GM10248 (cell line): ENCODE results near the gene ATG14.

ENCODE experiments used
- CTCF ChIA-PET: fragments of 300-600 bp; sonication (Branson Sonifier 250); formaldehyde crosslinking; extraction: SDS; loops from one replicate; lab custom pipeline; 2021; ENCODE audit warnings: antibody characterized with exemption; lab: Yijun Ruan, JAX
- POLR2A ChIA-PET: fragments of 350-650 bp; sonication (Branson Sonifier 250); formaldehyde crosslinking; extraction: SDS; loops from one replicate; lab custom pipeline; 2020; ENCODE audit warnings: antibody characterized with exemption; lab: Yijun Ruan, JAX
- DNase-seq: peaks from one replicate; pipeline ENCODE4 v3.0.0; 2012; ENCODE audit errors: extremely low spot score
- TF ChIP-seq, protein P1 (sequence below): IDR thresholded peaks from 2 replicates; pipeline ENCODE4 v1.5.1; 2012; ENCODE audit warnings: mild to moderate bottlenecking, low read depth; ENCODE audit errors: extremely low read depth, missing control alignments, control extremely low read depth

The ATG14 gene

DNA sequence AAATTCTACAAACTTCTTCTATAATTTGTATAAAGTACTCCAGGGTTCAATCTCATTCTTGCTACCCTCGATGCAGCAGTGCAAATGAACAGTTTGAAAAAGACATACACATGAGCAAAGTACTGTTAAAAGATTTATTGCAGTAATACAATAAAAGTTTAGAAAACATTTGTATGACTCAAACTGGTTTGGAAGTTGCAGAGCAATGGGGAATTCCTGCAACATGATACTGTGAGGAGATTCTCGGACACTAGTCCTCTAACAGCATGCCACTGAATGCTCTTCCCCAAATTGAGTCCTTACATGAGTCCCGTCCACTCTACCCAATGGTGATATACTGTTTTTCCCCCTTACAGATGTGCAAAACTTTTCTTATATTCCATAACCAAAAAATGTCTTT is 45.4 kb downstream of the ATG14 start:
- DNase-seq = no peak
- TF ChIP-seq, protein P1, sequence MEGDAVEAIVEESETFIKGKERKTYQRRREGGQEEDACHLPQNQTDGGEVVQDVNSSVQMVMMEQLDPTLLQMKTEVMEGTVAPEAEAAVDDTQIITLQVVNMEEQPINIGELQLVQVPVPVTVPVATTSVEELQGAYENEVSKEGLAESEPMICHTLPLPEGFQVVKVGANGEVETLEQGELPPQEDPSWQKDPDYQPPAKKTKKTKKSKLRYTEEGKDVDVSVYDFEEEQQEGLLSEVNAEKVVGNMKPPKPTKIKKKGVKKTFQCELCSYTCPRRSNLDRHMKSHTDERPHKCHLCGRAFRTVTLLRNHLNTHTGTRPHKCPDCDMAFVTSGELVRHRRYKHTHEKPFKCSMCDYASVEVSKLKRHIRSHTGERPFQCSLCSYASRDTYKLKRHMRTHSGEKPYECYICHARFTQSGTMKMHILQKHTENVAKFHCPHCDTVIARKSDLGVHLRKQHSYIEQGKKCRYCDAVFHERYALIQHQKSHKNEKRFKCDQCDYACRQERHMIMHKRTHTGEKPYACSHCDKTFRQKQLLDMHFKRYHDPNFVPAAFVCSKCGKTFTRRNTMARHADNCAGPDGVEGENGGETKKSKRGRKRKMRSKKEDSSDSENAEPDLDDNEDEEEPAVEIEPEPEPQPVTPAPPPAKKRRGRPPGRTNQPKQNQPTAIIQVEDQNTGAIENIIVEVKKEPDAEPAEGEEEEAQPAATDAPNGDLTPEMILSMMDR = no peak
- CTCF ChIA-PET = interaction anchor here (1.1 to 2.1 kb wide), 7 partner anchors 8 to 84 kb away, joined by 3 to 6 read pairs (median 3); no protein-coding TSS in a partner anchor
- POLR2A ChIA-PET = no interaction called here

GRCh38 chr14:55361190-55361589 is 50.4 kb downstream of the ATG14 start:
- ChIA-PET CTCF (interaction anchor here (0.8 to 2.2 kb wide), 3 partner anchors 28 to 94 kb away, joined by 3 to 9 read pairs (median 4); no protein-coding TSS in a partner anchor), POLR2A (interaction anchor here (1.0 kb wide), 1 partner anchor 89 kb away, joined by 16 read pairs; no protein-coding TSS in a partner anchor)
- no peak for DNase-seq
- TF ChIP-seq, protein P1 = no peak

GRCh38 chr14:55359307-55359706 is 52.3 kb downstream of the ATG14 start:
- CTCF ChIA-PET = interaction anchor here (1.2 kb wide), 1 partner anchor 113 kb away, joined by 3 read pairs; no protein-coding TSS in a partner anchor
- no peak for DNase-seq
- POLR2A ChIA-PET = no interaction called here
- TF ChIP-seq, protein P1 = no peak

DNA sequence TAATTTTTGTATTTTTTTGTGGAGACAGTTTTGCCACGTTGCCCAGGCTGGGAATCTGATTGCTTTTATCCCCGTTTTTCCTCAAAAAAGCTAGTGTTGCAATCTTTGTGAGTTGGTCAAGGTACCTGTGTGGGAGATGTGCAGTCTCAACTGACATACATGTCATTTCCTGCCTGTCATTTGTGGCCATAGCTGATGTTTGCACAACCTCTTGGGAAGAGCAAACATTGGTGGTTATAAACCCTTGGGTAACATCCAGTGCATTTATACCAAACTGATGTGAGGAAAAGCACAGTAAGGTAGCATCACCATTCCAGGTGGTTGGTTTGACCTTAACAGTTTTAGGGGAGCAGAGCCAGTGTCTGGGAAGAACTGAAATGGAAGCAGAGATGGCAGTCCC is 54.7 kb downstream of the ATG14 start:
- POLR2A ChIA-PET = interaction anchor here (0.6 kb wide), 1 partner anchor 75 kb away, joined by 3 read pairs; no protein-coding TSS in a partner anchor
- CTCF ChIA-PET = interaction anchor here (1.4 to 6.7 kb wide), 9 partner anchors 10 to 1117 kb away, joined by 3 to 56 read pairs (median 16); partner anchors contain the start of gene FBXO34
- no peak for DNase-seq
- TF ChIP-seq, protein P1 = no peak

DNA sequence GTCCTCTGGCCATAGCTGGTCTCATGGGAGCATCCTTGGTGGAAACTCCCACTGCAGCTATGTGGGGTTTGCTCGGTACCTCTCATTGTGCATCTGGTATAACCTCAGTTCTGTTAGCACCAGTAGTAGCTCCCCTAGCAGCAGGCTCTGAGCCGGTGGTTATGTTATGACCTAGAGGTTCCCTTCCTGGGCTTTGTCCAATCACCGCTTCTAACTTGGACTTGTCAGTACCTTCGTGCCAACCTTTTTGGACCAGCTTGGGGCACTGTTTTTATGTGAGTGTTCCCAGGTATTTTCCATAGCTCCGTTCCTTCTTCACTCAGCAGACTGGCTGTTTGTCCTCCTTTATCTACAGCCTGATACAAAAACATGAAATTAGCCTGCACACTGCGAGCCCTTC is 55.7 kb downstream of the ATG14 start:
- CTCF ChIA-PET = interaction anchor here (1.2 to 6.7 kb wide), 19 partner anchors 9 to 1118 kb away, joined by 3 to 56 read pairs (median 9); partner anchors contain the start of gene FBXO34
- TF ChIP-seq, protein P1 = no peak
- DNase-seq = no peak
- POLR2A ChIA-PET = no interaction called here

GRCh38 chr14:55354500-55354899 is 57.1 kb downstream of the ATG14 start:
- CTCF ChIA-PET = interaction anchor here (0.6 to 6.7 kb wide), 49 partner anchors 9 to 307 kb away, joined by 3 to 56 read pairs (median 5); partner anchors contain the start of gene FBXO34
- POLR2A ChIA-PET = interaction anchor here (0.6 to 1.0 kb wide), 2 partner anchors 76 to 79 kb away, joined by 3 read pairs; no protein-coding TSS in a partner anchor

More at GRCh38 chr14:55354500-55354899, 57.1 kb downstream of the ATG14 start:
- DNase-seq = peak; percentile 63
- TF ChIP-seq, protein P1 = peak; percentile 77
